ENCODE measurements around the gene KCNT2.

The KCNT2 gene

GRCh38 chr1:196308176-196308575, 300.1 kb downstream of the KCNT2 start:
- no peak for DNase-seq (ENCODE audit: extremely low spot score)
- POLR2A ChIA-PET, result no interaction called here
- CTCF ChIA-PET, result no interaction called here
- TF ChIP-seq PKNOX1 (IDR thresholded peaks at IDR 0.05) (no peak), CTBP1 (IDR thresholded peaks at IDR 0.05; ENCODE audit: borderline replicate concordance) (no peak), FOXA1 (IDR thresholded peaks at IDR 0.05) (no peak), NFRKB (IDR thresholded peaks at IDR 0.05) (no peak), BHLHE40 (IDR thresholded peaks at IDR 0.05; ENCODE audit: borderline replicate concordance) (no peak), FOXM1 (IDR thresholded peaks at IDR 0.05; ENCODE audit: borderline replicate concordance) (no peak), ELF4 (IDR thresholded peaks at IDR 0.05) (no peak), ZNF384 (IDR thresholded peaks at IDR 0.05) (no peak), ARNT (IDR thresholded peaks at IDR 0.05) (no peak), SP1 (IDR thresholded peaks at IDR 0.05) (no peak), FOXK2 (IDR thresholded peaks at IDR 0.05) (no peak), LEF1 (IDR thresholded peaks at IDR 0.05; ENCODE audit: borderline replicate concordance) (no peak), SUZ12 (IDR thresholded peaks at IDR 0.05) (no peak), TARDBP (IDR thresholded peaks at IDR 0.05) (no peak), L3MBTL2 (conservative IDR thresholded peaks at IDR 0.05) (no peak)

GRCh38 chr1:196306421-196306820, 301.8 kb downstream of the KCNT2 start:
- ChIA-PET CTCF (no interaction called here), POLR2A (no interaction called here)
- TF ChIP-seq LEF1 (IDR thresholded peaks at IDR 0.05; ENCODE audit: borderline replicate concordance) (no peak), PKNOX1 (IDR thresholded peaks at IDR 0.05) (no peak), FOXA1 (IDR thresholded peaks at IDR 0.05) (no peak), SUZ12 (IDR thresholded peaks at IDR 0.05) (no peak), FOXK2 (IDR thresholded peaks at IDR 0.05) (no peak), L3MBTL2 (conservative IDR thresholded peaks at IDR 0.05) (no peak), ELF4 (IDR thresholded peaks at IDR 0.05) (no peak), HDGF (IDR thresholded peaks at IDR 0.05; ENCODE audit: borderline replicate concordance) (no peak), NFRKB (IDR thresholded peaks at IDR 0.05) (no peak), TARDBP (IDR thresholded peaks at IDR 0.05) (no peak), ARNT (IDR thresholded peaks at IDR 0.05) (no peak), ZNF384 (IDR thresholded peaks at IDR 0.05) (no peak), CTBP1 (IDR thresholded peaks at IDR 0.05; ENCODE audit: borderline replicate concordance) (no peak), BHLHE40 (IDR thresholded peaks at IDR 0.05; ENCODE audit: borderline replicate concordance) (no peak), FOXM1 (IDR thresholded peaks at IDR 0.05; ENCODE audit: borderline replicate concordance) (no peak), SP1 (IDR thresholded peaks at IDR 0.05) (no peak)
- DNase-seq (ENCODE audit: extremely low spot score), result no peak

- CTCF ChIA-PET, result no interaction called here
- POLR2A ChIA-PET, result no interaction called here
- TF ChIP-seq FOXK2 (IDR thresholded peaks at IDR 0.05) (no peak), ELF4 (IDR thresholded peaks at IDR 0.05) (no peak), LEF1 (IDR thresholded peaks at IDR 0.05; ENCODE audit: borderline replicate concordance) (no peak), ZNF384 (IDR thresholded peaks at IDR 0.05) (no peak), TARDBP (IDR thresholded peaks at IDR 0.05) (no peak)
- DNase-seq (ENCODE audit: extremely low spot score), result no peak
Observed at GRCh38 chr1:196305216-196305615, 303.0 kb downstream of the KCNT2 start.

- ChIA-PET CTCF (no interaction called here), POLR2A (no interaction called here)
- no peak for DNase-seq (ENCODE audit: extremely low spot score)
- TF ChIP-seq LEF1 (IDR thresholded peaks at IDR 0.05; ENCODE audit: borderline replicate concordance), result no peak
- no peak for TF ChIP-seq SUZ12 (IDR thresholded peaks at IDR 0.05)
- TF ChIP-seq HDGF (IDR thresholded peaks at IDR 0.05; ENCODE audit: borderline replicate concordance), result no peak
- no peak for TF ChIP-seq NFRKB (IDR thresholded peaks at IDR 0.05)
Observed at GRCh38 chr1:196302981-196303380, 305.3 kb downstream of the KCNT2 start.

- TF ChIP-seq ZNF384 (IDR thresholded peaks at IDR 0.05), result no peak
- peak; percentile 68 for TF ChIP-seq PKNOX1 (IDR thresholded peaks at IDR 0.05)
- DNase-seq (ENCODE audit: extremely low spot score), result no peak
- CTCF ChIA-PET, result no interaction called here
- POLR2A ChIA-PET, result no interaction called here
Observed at GRCh38 chr1:196302420-196302819, 305.8 kb downstream of the KCNT2 start.

GRCh38 chr1:196295766-196296165, 312.5 kb downstream of the KCNT2 start:
- ChIA-PET POLR2A (no interaction called here), CTCF (no interaction called here)
- TF ChIP-seq ELF4 (IDR thresholded peaks at IDR 0.05), result no peak
- peak; percentile 53 for TF ChIP-seq PKNOX1 (IDR thresholded peaks at IDR 0.05)
- no peak for TF ChIP-seq HDGF (IDR thresholded peaks at IDR 0.05; ENCODE audit: borderline replicate concordance)
- DNase-seq (ENCODE audit: extremely low spot score), result no peak

- ChIA-PET CTCF (no interaction called here), POLR2A (no interaction called here)
- DNase-seq (ENCODE audit: extremely low spot score), result no peak
- TF ChIP-seq NFRKB (IDR thresholded peaks at IDR 0.05), result no peak
- no peak for TF ChIP-seq BHLHE40 (IDR thresholded peaks at IDR 0.05; ENCODE audit: borderline replicate concordance)
- no peak for TF ChIP-seq TARDBP (IDR thresholded peaks at IDR 0.05)
- TF ChIP-seq PKNOX1 (IDR thresholded peaks at IDR 0.05), result no peak
- no peak for TF ChIP-seq ARNT (IDR thresholded peaks at IDR 0.05)
- no peak for TF ChIP-seq ZNF384 (IDR thresholded peaks at IDR 0.05)
- TF ChIP-seq ELF4 (IDR thresholded peaks at IDR 0.05), result no peak
- no peak for TF ChIP-seq FOXK2 (IDR thresholded peaks at IDR 0.05)
- TF ChIP-seq FOXM1 (IDR thresholded peaks at IDR 0.05; ENCODE audit: borderline replicate concordance), result no peak
- TF ChIP-seq SP1 (IDR thresholded peaks at IDR 0.05), result no peak
- TF ChIP-seq SUZ12 (IDR thresholded peaks at IDR 0.05), result no peak
Observed at GRCh38 chr1:196278816-196279215, 329.4 kb downstream of the KCNT2 start.

All from HEK293T (cell line).